CD4-positive, alpha-beta T cell treated with Interleukin-1 beta for 1 hour (primary cell): ENCODE data around the gene GPAM.
A peak's percentile ranks its signal among the peaks of the same experiment; 100 is the strongest.

Source experiments
- DNase-seq, 2 donors: peaks; one replicate each; pipeline ENCODE4 v3.0.0-alpha.2; 2020 to 2022

The GPAM gene

GRCh38 chr10:112182784-112183328, 709 bp downstream of the GPAM start:
- no peak for DNase-seq

GRCh38 chr10:112177247-112177646, 6.3 kb downstream of the GPAM start:
- no peak for DNase-seq

- no peak for DNase-seq
These were observed 7.0 kb downstream of the GPAM start for GRCh38 chr10:112176543-112176942.

GRCh38 chr10:112175409-112175808, 8.2 kb downstream of the GPAM start:
- no peak for DNase-seq

GRCh38 chr10:112173206-112173605, 10.4 kb downstream of the GPAM start:
- no peak for DNase-seq

- DNase-seq = no peak
These were observed 14.8 kb downstream of the GPAM start for GRCh38 chr10:112168733-112169132.

- DNase-seq = no peak
These were observed 16.8 kb downstream of the GPAM start for GRCh38 chr10:112166800-112167199.

- DNase-seq = no peak
These were observed 21.6 kb downstream of the GPAM start for GRCh38 chr10:112161757-112162518.

- no peak for DNase-seq
These were observed 22.7 kb downstream of the GPAM start for GRCh38 chr10:112160834-112161233.

- no peak for DNase-seq
These were observed 24.1 kb downstream of the GPAM start for GRCh38 chr10:112159469-112159868.

- no peak for DNase-seq
These were observed 32.0 kb downstream of the GPAM start for GRCh38 chr10:112151524-112152039.

GRCh38 chr10:112148331-112148730, 35.2 kb downstream of the GPAM start:
- no peak for DNase-seq

GRCh38 chr10:112146799-112147198, 36.8 kb downstream of the GPAM start:
- no peak for DNase-seq

GRCh38 chr10:112145263-112145662, 38.3 kb downstream of the GPAM start:
- DNase-seq = no peak

GRCh38 chr10:112143420-112143819, 40.1 kb downstream of the GPAM start:
- DNase-seq = no peak

GRCh38 chr10:112141292-112141691, 42.3 kb downstream of the GPAM start:
- no peak for DNase-seq

GRCh38 chr10:112140110-112140970, 43.2 kb downstream of the GPAM start:
- DNase-seq = peak; percentile 61 to 62

GRCh38 chr10:112139176-112139575, 44.4 kb downstream of the GPAM start:
- DNase-seq = no peak

GRCh38 chr10:112137154-112137987, 46.2 kb downstream of the GPAM start:
- DNase-seq = peak; percentile 34 to 48

- DNase-seq = no peak
These were observed 46.9 kb downstream of the GPAM start for GRCh38 chr10:112136486-112137153.

GRCh38 chr10:112135604-112136003, 48.0 kb downstream of the GPAM start:
- no peak for DNase-seq

- no peak for DNase-seq
These were observed 51.1 kb downstream of the GPAM start for GRCh38 chr10:112132435-112132834.
